Measurements from ENCODE around the gene AFF1. TPM values are rescaled to one million over a fixed set of nuclear protein-coding genes. Genes with fewer than 3 reads are reported as not detected.

AFF1 gene
- total RNA-seq, 3 donors from 2014 or later (not counting 1 experiment from before 2014, with no cell fraction given) = 87.9 to 93.4 (median 91.7) TPM

DNA sequence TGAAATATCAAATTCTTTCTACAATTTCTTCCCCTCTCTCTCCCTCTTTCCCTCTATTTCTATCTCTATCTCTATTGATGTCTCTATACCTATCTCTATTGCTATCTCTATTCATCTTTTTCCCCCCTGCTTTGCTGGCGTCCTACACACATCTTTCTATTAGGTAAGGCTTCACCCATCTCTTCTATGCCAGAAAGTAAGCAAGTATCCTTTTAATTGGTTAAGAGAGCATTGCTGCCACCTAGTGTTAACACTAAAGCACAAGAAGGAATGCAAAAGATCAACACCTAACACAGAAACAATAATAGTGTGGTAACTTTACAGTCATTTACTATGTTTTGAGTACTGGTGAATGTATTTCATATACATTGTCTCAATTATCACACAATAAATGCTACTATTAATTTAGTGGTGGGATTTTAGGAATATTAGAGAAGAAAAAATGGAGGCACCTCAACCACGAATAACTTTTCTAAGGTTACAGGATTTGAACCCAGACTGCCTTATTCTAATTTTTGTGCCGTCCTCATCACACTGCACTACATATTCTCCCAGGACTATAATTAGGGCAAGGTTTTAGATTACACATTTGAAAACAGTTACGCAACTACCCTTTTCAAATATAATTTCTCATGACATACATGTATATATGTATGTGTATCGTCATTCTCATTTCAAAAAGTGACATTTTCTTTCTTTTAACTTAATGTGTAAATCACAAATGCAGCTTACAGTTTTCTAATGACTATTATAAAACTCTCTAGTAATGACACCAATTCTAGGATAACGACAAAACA is 38.9 kb upstream of the AFF1 start:
- intact Hi-C loops (cut with micrococcal nuclease) = loop anchor here (2.0 to 10.0 kb wide), 2 partner anchors 399 to 1811 kb away; no protein-coding TSS in a partner anchor
- H3K27me3 ChIP-seq (ENCODE audit: control insufficient read depth, insufficient read depth, low read length) = no peaks in the 10 kb centered on the region
- ATAC-seq = peak in 2 of 3 donors; percentile 58 to 67
- Mint-ChIP-seq H3K4me1 (peaks cover 0 to 4% of the 10 kb centered on the region in 2 donors), H3K4me3 (no peak overlapping the region), H3K36me3 (no peaks in the 10 kb centered on the region), H3K27me3 (ENCODE audit: low read depth in 2 of 2) (peaks cover 13 to 17% of the 10 kb centered on the region in 2 donors), H3K9me3 (no peaks in the 10 kb centered on the region), H3K27ac (no peak overlapping the region)
- H3K4me1 ChIP-seq (ENCODE audit: control insufficient read depth, insufficient read depth, low read length) = peaks cover 8% of the 10 kb centered on the region
- TF ChIP-seq, protein P1, sequence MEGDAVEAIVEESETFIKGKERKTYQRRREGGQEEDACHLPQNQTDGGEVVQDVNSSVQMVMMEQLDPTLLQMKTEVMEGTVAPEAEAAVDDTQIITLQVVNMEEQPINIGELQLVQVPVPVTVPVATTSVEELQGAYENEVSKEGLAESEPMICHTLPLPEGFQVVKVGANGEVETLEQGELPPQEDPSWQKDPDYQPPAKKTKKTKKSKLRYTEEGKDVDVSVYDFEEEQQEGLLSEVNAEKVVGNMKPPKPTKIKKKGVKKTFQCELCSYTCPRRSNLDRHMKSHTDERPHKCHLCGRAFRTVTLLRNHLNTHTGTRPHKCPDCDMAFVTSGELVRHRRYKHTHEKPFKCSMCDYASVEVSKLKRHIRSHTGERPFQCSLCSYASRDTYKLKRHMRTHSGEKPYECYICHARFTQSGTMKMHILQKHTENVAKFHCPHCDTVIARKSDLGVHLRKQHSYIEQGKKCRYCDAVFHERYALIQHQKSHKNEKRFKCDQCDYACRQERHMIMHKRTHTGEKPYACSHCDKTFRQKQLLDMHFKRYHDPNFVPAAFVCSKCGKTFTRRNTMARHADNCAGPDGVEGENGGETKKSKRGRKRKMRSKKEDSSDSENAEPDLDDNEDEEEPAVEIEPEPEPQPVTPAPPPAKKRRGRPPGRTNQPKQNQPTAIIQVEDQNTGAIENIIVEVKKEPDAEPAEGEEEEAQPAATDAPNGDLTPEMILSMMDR (IDR thresholded peaks at IDR 0.05) = peak; percentile 78
- H3K4me3 ChIP-seq (ENCODE audit: low read length) = no peak overlapping the region
- DNase-seq = peak in 1 of 2 donors; percentile 70
- H3K27ac ChIP-seq (ENCODE audit: low read length) = no peak overlapping the region
- 67% methylated on average over 3 of the region's 6 CpGs for WGBS (ENCODE audit: insufficient coverage)
- no peaks in the 10 kb centered on the region for H3K36me3 ChIP-seq (ENCODE audit: control insufficient read depth, insufficient read depth, low read length)
- no peaks in the 10 kb centered on the region for H3K9me3 ChIP-seq (ENCODE audit: control insufficient read depth, insufficient read depth, low read length)

GRCh38 chr4:86896596-86896995 is 38.2 kb upstream of the AFF1 start:
- ATAC-seq (no peak), DNase-seq (no peak)
- Histone ChIP-seq H3K27me3 (ENCODE audit: control insufficient read depth, insufficient read depth, low read length) (no peaks in the 10 kb centered on the region), H3K27ac (ENCODE audit: low read length) (no peak overlapping the region), H3K36me3 (ENCODE audit: control insufficient read depth, insufficient read depth, low read length) (no peaks in the 10 kb centered on the region), H3K9me3 (ENCODE audit: control insufficient read depth, insufficient read depth, low read length) (no peaks in the 10 kb centered on the region), H3K4me3 (ENCODE audit: low read length) (no peak overlapping the region), H3K4me1 (ENCODE audit: control insufficient read depth, insufficient read depth, low read length) (peaks cover 8% of the 10 kb centered on the region)
- H3K4me1 Mint-ChIP-seq = peaks cover 0 to 4% of the 10 kb centered on the region in 2 donors
- intact Hi-C loops (cut with micrococcal nuclease) = loop anchor here (10.0 kb wide), 1 partner anchor 1812 kb away; no protein-coding TSS in a partner anchor
- no peaks in the 10 kb centered on the region for H3K36me3 Mint-ChIP-seq
- TF ChIP-seq, protein P1 (IDR thresholded peaks at IDR 0.05) = no peak
- peaks cover 7 to 10% of the 10 kb centered on the region in 2 donors for H3K27me3 Mint-ChIP-seq (ENCODE audit: low read depth in 2 of 2)
- H3K4me3 Mint-ChIP-seq = no peak overlapping the region
- no peaks in the 10 kb centered on the region for H3K9me3 Mint-ChIP-seq
- H3K27ac Mint-ChIP-seq = no peak overlapping the region
- 87% methylated on average over 4 of the region's 4 CpGs for WGBS (ENCODE audit: insufficient coverage)

DNA sequence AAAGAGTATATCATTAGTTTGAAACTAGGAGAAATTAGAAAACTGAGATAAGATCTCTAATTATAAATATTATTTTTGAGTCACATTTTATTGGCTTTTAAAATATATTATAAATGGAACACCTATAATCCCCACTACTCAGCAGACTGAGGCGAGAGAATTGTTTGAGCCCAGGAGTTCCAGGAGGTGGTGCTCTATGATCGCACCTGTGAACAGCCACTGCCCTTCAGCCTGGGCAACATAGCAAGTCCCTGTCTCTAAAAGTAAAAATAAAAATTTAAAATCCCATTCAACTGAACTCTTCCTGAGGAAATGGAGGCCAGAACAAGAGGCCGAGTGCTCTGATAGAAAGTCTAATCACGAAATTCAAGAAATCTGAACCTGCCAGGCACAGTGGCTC is 36.2 kb upstream of the AFF1 start:
- no peaks in the 10 kb centered on the region for H3K36me3 ChIP-seq (ENCODE audit: control insufficient read depth, insufficient read depth, low read length)
- H3K27ac ChIP-seq (ENCODE audit: low read length) = no peak overlapping the region
- Mint-ChIP-seq H3K36me3 (no peaks in the 10 kb centered on the region), H3K4me1 (no peaks in the 10 kb centered on the region), H3K27ac (no peak overlapping the region), H3K9me3 (no peaks in the 10 kb centered on the region), H3K27me3 (ENCODE audit: low read depth in 2 of 2) (no peaks in the 10 kb centered on the region), H3K4me3 (no peak overlapping the region)
- ATAC-seq = no peak
- no peaks in the 10 kb centered on the region for H3K27me3 ChIP-seq (ENCODE audit: control insufficient read depth, insufficient read depth, low read length)
- no peak for DNase-seq
- WGBS (ENCODE audit: insufficient coverage) = 92% methylated on average over 4 of the region's 4 CpGs
- intact Hi-C loops (cut with micrococcal nuclease) = loop anchor here (10.0 kb wide), 1 partner anchor 1814 kb away; no protein-coding TSS in a partner anchor
- TF ChIP-seq, protein P1 (IDR thresholded peaks at IDR 0.05) = no peak
- H3K4me1 ChIP-seq (ENCODE audit: control insufficient read depth, insufficient read depth, low read length) = no peaks in the 10 kb centered on the region
- no peak overlapping the region for H3K4me3 ChIP-seq (ENCODE audit: low read length)
- H3K9me3 ChIP-seq (ENCODE audit: control insufficient read depth, insufficient read depth, low read length) = no peaks in the 10 kb centered on the region

Measured in natural killer cell (primary cell).